H1 (cell line): ENCODE measurements around the gene CLDN6. TPM values are rescaled to one million over a fixed set of nuclear protein-coding genes. Genes with fewer than 3 reads are reported as not detected.

Experiments
- CHD7 ChIP-seq: fragments of 300-600 bp; sonication (generic); IDR thresholded peaks from 2 replicates; pipeline ENCODE4 v1.7.1; 2012; ENCODE audit warnings: low read length, moderate library complexity, mild to moderate bottlenecking, inconsistent platforms; ENCODE audit not compliant: insufficient replicate concordance
- HDAC2 ChIP-seq, 2 experiments: fragments of 300-600 bp in 1 of 2; sonication (generic) in 1 of 2; IDR thresholded peaks; 2 replicates each; pipeline ENCODE4 v1.6.1; 2011 to 2012; ENCODE audit warnings: low read depth in 2 of 2, low read length in 2 of 2, mild to moderate bottlenecking in 2 of 2, moderate library complexity in 2 of 2, borderline replicate concordance in 1 of 2, inconsistent platforms in 1 of 2
- JUND ChIP-seq: IDR thresholded peaks from 2 replicates; pipeline ENCODE4 v1.6.1; 2011; ENCODE audit warnings: mild to moderate bottlenecking, improper control_type of control experiment, low read length
- MAX ChIP-seq: IDR thresholded peaks from 2 replicates; pipeline ENCODE4 v1.6.1; 2012; ENCODE audit warnings: inconsistent platforms
- polyA plus RNA-seq, 7 experiments: library from polyadenylated mRNA; depleted of rRNA in 3 of 7; stranded (reverse) in 5 of 7; unstranded in 2 of 7; fragments of >200 nt in 5 of 7; fragments of 200-250 nt in 2 of 7; gene quantifications; 1 replicate in 5 of 7; 2 replicates in 1 of 7; 4 replicates in 1 of 7; pipeline versions ENCODE4 v1.2.1 to v1.2.3, GENCODE V29; 2011 to 2013; ENCODE audit warnings: missing spikeins in 2 of 7, mixed read lengths in 2 of 7
- total RNA-seq: library from RNA; stranded (reverse); fragmentation: NEBNext Ultra II Directional; extraction: Animal tissue kit (Norgen Biotek cat#: 25700); gene quantifications from 2 replicates; pipeline ENCODE4 v1.2.1, GENCODE V29; 2021

Gene CLDN6
- total and polyA plus RNA-seq, 2 of the 8 experiments (the other 6 are each of a cell fraction or from before 2014, with no cell fraction given), result 747 to 1,115 TPM

- TF ChIP-seq MAX (no peak), JUND (no peak), CHD7 (no peak), HDAC2 (IDR thresholded peaks at IDR 0.05; ENCODE audit: borderline replicate concordance in 1 of 2, low read depth in 2 of 2, low read length in 2 of 2) (no peak)
- TF ChIP-seq, all 59 proteins: peak for 2
Measured at GRCh38 chr16:3014971-3015370, 3.0 kb downstream of the CLDN6 start (continued).
